GM21717 (cell line): Measurements from ENCODE around the gene UNC119.

Experiments
- ATAC-seq: cut with Tn5 transposase; IDR thresholded peaks from one replicate; pipeline ENCODE4 v1.9.1; 2021; ENCODE audit warnings: mild to moderate bottlenecking, moderate library complexity; ENCODE audit not compliant: unreplicated experiment

Gene UNC119

DNA sequence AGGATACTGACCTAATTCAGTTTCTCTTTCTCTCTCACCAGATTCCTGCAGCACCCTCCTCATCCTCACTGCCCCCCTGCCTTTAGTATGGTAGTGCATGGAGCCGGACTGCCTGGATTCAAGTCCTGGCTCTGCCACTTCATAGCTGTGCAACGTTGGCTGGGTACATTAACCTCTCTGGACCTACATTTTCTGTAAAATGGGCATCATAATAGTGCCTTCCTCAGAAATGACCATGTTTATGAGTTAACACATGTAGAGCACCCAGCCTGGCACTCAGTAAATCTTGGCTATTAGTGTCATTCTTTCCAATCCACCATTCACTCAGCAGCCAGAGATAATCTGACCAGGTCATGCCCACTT is 7.3 kb downstream of the UNC119 start:
- ATAC-seq = no peak

DNA sequence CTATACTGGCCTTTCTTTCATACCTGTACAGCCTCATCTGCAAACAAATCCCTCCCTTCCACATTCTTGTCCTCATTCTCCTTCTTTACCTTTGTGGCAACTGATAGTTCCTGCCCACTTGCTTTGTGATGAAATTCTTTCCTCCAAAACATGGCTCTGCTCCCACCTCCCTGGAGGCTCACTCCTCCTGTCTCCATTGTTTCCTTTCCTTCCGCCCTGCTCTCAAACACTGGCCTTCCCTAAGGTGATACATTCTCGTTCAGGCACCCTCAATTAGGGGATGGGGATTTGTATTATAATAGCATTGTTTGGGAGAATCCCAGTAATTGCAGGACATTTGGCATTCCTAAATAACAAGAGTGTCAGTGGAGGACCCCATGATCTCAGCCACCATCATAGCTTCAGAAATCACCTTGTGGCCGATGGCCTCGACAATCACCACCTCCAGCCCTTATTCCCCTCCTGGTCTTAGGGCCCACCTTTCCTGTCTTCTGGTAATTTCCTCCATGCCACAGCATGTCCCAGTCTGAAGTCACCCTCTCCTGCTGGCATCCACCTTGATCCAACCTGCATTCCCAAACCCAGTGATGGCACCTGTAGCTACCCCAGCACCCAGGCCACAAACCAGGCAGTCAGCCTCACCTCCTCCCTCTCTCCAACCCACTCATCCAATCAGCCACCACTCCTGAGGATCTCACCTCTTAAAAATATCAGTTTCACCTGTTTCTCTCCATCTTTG is 7.9 kb downstream of the UNC119 start:
- no peak for ATAC-seq

DNA sequence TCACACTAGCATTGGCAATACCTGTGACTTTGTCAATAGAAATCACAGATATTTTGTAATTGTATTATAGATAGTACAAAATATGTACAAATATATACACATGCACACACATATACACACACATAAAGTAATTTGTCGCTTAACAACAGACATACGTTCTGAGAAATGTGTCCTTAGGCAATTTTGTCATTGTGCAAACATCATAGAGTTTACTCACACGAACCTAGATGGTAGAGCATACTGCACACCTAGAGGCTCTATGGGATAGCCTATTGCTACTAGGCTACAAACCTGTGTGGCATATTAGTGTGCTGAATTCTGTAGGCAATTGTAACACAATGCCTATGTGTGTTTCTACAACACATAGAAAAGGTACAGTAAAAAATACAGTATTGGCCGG is 11.0 kb downstream of the UNC119 start:
- no peak for ATAC-seq

DNA sequence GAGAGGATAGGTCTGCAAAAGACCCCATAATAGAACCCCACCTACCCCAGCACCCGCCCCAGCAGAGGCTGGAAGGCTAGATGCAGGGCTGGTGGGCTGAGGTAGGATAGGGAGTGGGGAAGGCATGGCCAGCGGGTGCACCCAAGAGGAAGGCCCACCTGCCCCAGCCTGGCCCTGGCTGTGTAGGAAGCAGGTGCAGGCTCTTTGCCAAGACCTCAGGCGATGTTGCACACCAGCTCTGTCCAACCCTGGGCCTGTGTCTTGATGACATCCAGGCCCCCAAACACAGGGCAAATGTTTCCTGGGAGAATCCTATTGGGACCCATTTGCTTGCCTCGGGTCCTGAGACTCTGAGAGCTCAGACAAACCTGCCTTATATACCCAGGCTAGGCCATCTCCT is 12.2 kb downstream of the UNC119 start:
- ATAC-seq = no peak

DNA sequence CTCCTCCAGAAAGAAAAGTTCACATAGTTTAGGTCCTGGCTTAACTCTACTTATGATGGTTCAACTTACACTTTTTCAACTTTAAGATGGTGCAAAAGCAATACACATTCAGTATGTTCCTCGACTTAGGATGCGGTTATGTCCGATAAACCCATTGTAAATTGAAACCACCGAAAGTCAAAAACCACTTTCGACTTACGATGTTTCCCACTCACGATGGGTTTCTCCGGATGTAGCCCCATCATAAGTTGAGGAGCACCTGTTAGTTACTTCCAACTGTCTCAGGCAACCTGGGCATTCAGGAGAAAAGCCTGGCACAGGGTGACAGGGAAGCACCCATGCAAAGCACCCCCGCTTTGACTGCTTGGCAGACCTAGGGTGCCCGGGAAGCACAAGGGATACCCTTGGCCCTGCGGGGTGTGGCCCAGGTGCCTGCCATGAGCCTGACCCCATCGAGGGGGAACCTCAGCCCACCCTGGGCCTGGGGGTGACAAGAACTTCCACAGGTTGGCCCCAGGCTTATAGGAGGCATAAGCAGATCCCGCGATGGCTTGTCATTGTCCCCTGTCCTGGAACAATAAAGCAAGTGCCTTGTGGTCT is 14.0 kb downstream of the UNC119 start:
- ATAC-seq = no peak

DNA sequence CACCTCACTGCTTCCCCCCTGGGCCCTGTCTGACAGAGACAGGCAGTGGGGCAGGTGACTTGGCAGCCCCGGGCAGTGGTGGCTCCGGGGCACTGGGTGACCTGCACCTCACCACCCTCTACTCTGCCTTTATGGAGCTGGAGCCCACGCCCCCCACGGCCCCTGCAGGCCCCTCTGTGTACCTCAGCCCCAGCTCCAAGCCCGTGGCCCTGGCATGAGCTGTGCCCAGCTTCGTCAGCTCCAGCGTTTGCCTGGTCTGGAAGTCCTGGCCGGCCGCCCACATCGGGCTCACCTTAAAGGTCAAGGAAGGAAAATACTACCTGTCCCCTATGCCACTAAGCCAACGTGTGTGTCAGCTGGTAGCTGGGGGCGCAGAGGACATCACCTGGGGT is 15.2 kb downstream of the UNC119 start:
- no peak for ATAC-seq

DNA sequence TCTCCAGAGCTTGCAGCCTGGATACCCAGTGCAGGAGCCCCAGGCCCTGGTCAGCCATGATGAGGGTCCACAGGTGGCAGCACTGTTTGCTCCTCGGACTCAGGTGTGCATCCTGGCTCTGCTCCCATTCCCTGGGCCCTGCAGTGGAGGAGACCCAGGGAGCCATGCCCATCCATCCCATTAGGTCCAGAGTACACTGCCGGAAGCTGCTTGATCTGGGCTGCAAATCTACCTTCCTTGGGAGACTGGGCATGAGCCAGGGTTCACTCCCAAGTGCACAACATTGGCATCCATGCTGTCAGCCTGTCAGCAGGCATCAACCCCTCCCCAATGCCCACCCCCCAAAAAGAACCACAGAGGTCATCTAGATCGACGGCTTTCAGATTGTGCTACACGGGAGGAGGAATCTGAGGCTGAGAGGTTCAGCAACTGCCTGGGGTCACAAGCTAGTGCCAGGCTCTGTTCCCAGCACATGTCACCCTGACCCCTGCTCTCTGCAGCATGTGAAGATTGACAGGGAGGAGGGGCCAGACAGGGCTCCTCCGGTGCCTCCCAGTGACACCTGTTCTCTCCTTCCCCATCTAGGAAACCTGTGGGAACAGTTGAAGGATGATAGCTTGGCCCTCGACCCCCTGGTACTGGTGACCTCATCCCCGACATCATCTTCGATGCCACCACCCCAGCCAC is 15.7 kb downstream of the UNC119 start:
- ATAC-seq = no peak

DNA sequence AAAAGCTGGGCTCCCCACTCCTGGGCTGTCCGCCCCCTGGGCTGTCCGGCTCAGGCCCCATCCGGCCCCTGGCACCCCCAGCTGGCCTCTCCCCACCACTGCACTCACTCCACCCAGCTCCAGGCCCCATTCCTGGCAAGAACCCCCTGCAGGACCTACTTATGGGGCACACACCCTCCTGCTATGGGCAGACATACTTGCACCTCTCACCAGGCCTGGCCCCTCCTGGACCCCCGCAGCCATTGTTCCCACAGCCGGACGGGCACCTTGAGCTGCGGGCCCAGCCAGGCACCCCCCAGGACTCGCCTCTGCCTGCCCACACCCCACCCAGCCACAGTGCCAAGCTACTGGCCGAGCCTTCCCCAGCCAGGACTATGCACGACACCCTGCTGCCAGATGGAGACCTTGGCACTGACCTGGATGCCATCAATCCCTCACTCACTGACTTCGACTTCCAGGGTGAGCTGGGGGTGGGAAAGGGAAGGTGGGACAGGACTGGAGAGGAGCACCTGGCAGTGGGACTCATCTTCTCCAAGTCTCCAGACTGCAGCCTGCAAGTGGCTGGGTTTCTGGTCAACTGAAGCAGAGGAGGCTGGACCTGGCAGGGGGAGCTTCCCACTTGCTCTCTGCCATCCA is 17.6 kb downstream of the UNC119 start:
- no peak for ATAC-seq

DNA sequence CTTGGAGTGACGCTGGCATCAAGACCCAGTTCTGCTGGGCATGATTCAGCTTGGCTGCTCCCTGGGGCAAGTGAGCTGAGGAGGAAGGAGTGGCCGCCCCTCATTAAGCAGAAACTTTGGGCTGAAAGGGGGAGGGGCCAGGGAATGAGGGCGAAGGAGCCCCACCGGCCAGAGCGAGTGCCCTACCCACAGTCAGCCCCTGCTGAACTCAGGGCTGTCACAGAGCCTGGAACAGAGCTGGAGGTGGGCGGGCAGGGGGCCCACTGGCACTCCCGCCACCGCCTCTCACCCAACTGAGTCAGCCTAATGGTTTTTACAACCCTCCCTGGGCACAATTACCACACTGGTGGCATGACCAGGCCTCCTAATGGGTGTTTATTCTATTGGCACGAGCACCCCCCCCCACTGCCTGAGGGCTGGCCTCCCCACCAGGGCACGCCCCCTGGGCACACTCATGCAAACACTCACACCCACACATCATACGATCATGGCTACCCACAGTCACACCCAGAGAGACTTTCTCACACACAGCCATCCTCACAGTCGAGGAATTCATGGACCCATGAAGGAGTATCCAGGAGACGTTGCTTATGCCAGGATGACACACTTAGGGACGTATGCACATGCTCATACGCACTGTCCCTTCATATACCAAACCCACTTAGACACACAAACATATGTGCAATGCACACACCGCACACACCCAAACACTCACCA is 19.2 kb downstream of the UNC119 start:
- no peak for ATAC-seq

DNA sequence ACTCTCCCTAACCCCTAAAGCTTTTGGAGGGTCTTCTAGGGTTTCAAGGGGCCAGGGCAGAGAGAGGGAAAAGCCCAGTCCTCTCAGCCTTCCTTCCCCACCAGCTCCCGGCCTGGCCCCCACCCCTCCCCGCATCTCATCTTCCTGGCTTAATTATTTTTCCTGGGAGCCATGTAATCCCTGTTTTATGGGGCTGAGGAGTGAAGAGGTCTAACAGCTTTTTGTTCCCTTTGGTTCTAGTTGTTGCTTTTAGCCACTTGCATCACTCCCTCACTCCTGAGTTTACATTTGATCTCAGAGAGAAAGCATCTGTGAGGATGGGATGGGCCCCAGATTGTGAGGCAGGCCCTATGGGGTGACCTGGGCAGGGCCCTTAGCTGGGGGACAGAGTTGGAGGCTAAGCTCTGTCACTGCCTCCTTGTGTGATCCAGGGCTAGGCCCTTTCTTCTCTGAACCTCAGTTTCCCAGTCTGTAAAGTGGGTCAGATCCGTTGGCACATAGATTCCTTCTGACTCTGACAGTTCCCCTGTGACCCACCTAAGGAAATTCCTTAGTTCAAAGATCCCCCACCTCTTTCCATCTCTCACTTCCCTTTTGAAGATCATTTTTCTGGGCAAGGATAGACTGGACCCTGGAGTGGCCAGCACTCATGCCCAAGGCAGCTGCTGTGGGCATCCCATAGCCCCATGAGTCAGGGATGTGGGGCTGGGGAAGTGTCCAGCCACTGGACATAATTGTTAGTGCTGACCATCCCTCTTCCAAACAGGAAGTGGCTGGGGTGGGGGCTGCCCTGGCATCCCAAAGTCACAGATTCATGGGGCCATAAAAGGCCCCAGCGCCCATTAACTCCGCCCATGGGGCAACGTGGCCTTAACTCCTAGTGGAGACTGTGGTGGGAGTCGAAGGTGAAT is 20.1 kb downstream of the UNC119 start:
- ATAC-seq = no peak

DNA sequence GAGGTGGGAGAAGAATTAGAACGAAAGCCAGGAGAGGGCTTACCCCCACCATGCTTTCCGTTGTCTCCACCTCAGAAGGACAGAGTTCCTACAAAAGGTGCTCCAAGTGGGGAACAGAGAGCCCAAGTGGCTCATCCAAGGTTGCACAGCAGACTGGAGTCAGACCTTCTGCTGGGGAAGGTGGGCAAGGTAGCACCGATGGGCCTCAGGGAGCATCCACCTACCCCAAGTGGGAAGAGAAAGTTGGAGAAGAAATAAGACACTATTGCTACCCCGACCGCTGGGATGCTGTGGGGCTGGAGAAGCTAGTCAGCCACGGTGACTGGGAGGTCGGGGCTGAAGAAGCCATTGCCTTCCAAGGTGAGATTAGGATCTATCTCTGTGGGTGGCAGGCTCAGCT is 21.5 kb downstream of the UNC119 start:
- no peak for ATAC-seq

DNA sequence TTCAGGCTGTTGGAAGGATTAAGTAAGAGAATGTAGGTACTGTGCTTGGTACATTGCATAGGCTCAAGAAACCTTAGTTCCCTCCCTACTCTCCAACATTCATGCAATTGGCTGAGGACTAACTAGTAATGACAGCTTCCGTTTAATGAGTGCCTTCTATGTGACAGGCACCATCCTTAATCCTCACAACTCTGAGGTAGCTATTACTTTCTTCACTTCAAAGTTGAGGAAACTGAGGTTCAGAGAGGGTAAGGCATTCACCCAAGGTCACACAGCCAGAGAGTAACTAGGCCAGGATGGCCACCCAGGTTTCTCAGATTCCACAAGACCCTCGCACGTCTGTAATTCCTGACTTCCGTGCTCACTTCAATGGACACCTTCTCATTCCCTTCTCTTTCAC is 22.2 kb downstream of the UNC119 start:
- no peak for ATAC-seq

DNA sequence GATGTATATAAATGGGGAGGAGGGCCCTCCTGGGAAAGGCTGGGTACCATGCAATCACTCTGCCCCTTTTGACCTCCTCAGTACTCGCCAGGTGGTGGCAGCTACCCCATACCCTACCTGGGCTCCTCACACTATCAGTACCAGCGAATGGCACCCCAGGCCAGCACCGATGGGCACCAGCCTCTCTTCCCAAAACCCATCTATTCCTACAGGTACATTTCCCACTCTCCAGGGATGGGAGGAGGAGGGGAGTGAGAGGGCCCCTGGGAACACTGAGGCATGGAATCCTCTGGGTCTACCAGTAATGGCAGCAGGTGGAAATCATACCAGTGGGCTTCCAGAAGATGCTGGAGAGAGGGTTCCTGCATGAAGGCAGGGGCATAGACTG is 23.4 kb downstream of the UNC119 start:
- ATAC-seq = no peak

DNA sequence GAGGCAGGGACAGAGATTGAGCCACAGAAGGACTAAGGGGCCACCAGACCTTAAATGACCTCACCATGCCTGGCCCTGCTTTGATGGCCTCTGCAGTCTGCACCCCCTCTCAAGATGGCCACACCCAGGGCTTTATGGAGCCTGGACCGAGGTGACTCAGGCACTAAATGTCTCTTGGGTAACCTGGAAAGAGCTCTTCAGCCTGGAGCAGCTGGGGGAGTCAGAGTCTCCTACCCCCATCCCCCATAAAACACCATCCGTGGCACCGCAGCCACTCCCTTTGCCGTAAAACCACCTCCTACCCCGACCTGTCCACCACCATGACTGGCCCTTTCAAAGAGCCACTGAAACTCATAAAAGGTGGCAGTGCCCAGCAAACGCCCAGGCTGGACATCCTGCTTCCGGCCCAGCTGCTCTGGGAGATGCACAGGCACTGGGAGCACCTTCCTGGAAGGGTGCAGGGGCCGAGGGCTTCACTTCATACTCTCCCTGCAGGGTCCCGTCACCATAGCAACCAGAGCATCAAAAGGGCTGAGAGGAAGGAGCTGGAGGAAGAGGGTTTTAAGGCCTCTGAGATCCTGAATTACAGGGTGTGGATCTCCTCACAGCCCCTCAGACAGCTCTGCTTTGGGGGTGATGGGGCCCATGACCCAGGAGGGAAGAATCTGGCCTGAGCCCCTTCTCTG is 24.0 kb downstream of the UNC119 start:
- ATAC-seq = no peak

DNA sequence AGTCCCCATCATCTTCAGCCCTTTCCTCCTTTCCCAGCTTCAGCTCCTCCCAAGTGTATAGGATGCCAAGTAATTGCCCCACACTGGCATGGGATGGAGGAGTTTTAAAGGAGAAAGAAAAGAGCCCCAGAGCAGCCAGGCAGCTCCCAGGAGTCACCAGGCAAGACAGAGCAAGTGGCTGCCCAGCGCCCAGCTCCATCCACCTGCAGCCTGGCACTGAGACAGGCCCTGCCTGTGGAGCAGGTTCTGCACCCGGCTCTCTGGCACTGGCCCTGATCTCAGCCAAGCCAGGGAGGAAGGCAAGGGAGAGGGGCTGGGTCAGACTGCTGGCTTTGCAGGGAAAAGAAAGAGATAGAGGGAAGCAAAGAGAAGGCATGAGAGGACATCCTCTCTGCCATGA is 24.6 kb downstream of the UNC119 start:
- no peak for ATAC-seq

DNA sequence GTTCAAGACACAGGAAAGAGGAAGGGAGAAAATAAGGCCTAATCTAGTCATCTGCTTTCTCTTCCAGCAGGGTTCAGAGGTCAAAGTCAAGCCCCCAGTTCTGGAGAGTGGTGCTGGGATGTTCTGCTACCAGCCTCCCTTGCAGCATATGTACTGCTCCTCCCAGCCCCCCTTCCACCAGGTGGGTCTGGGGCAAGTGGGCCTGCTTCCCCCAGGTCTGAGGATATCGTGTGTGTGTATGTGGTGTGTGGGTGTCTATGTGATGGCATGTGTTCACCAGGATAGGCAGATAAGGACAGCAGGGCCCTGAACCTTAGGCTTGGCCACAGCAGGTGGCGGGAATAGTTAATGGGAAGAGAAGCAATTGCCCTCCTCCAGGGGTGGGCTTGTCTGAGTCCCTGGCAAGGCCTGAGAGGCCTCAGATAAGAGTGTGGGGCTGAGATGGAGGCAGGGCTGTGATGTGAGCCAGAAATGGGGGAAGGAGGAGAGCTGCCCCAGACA is 25.2 kb downstream of the UNC119 start:
- no peak for ATAC-seq

DNA sequence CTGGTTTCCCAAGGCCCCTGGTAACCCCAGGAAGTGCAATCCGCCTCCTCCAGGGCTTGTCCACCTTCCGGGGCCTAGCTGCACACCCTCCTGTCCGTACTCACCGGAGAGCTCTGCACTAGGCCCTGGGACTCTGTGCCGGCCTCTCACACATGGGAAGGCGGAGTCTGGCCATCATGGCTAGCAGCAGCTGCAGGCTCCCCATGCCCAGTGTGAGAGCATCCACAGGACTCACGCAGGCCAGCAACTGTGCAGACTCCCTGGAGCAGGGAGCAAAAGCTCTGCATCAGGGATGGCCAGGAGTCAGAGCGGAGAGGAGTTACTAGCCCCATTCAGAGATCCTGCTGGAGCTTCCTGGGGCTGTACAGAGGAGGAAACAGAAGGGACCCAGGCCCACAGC is 26.0 kb downstream of the UNC119 start:
- no peak for ATAC-seq

DNA sequence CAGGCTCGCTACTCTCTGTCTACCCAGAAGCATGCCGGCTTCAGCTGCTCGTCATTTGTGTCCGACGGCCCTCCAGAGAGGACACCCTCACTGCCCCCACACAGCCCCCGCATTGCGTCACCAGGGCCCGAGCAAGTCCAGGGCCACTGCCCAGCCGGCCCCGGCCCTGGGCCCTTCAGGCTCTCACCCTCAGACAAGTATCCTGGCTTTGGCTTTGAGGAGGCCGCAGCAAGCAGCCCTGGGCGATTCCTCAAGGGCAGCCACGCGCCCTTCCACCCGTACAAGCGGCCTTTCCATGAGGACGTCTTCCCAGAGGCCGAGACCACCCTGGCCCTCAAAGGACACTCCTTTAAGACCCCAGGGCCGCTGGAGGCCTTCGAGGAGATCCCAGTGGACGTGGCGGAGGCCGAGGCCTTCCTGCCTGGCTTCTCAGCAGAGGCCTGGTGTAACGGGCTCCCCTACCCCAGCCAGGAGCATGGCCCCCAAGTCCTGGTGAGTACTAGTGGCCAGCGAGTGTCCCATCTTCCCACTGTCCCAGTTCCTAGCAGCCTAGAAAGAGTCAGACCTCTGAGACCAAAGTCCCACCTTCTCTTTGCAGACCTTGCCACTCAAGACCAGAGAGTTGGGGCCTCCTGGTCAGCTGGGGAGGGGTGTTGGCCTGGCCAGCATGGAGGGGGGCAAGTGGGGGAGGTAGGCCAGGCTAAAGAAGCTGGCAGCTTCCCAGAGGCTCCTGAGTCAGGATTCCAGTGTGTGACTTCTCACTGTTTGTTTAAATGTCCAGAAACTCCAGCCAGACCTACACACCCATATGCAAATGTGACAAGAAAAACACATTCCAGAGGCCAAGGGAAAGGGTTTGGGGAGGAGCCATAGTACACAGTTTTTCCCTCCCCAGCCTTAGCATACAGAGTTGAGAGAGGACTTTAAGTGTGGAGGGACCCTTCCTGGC is 27.7 kb downstream of the UNC119 start:
- no peak for ATAC-seq
